H1 (cell line): ENCODE data around the gene PPIL6. TPM values are rescaled to one million over a fixed set of nuclear protein-coding genes. Genes with fewer than 3 reads are reported as not detected.

ENCODE experiments used
- CHD7 ChIP-seq: fragments of 300-600 bp; sonication (generic); IDR thresholded peaks from 2 replicates; pipeline ENCODE4 v1.7.1; 2012; ENCODE audit warnings: low read length, moderate library complexity, mild to moderate bottlenecking, inconsistent platforms; ENCODE audit not compliant: insufficient replicate concordance
- CTCF ChIP-seq, 3 experiments: IDR thresholded peaks; 1 replicate in 2 of 3; 2 replicates in 1 of 3; pipeline versions ENCODE4 v1.5.1 to v1.6.1; 2011; ENCODE audit warnings: low read length in 3 of 3, mild to moderate bottlenecking in 3 of 3, inconsistent platforms in 2 of 3, low read depth in 1 of 3, moderate library complexity in 1 of 3; ENCODE audit not compliant: insufficient read depth in 1 of 3; ENCODE audit errors: control extremely low read depth in 1 of 3
- MAFK ChIP-seq: IDR thresholded peaks from 2 replicates; pipeline ENCODE4 v1.6.1; 2012; ENCODE audit warnings: low read depth, mild to moderate bottlenecking, improper control_type of control experiment, low read length
- POLR2AphosphoS5 ChIP-seq: IDR thresholded peaks from 2 replicates; pipeline ENCODE4 v1.6.1; 2011; ENCODE audit warnings: low read depth, low read length
- RFX5 ChIP-seq: IDR thresholded peaks from 2 replicates; pipeline ENCODE4 v1.6.1; 2011; ENCODE audit warnings: low read depth, low read length, improper control_type of control experiment, borderline replicate concordance
- polyA plus RNA-seq, 7 experiments: library from polyadenylated mRNA; depleted of rRNA in 3 of 7; stranded (reverse) in 5 of 7; unstranded in 2 of 7; fragments of >200 nt in 5 of 7; fragments of 200-250 nt in 2 of 7; gene quantifications; 1 replicate in 5 of 7; 2 replicates in 1 of 7; 4 replicates in 1 of 7; pipeline versions ENCODE4 v1.2.1 to v1.2.3, GENCODE V29; 2011 to 2013; ENCODE audit warnings: missing spikeins in 2 of 7, mixed read lengths in 2 of 7
- total RNA-seq: library from RNA; stranded (reverse); fragmentation: NEBNext Ultra II Directional; extraction: Animal tissue kit (Norgen Biotek cat#: 25700); gene quantifications from 2 replicates; pipeline ENCODE4 v1.2.1, GENCODE V29; 2021

The PPIL6 gene
- total and polyA plus RNA-seq, 2 of the 8 experiments (the other 6 are each of a cell fraction or from before 2014, with no cell fraction given) = 0.42 to 1.3 TPM

- TF ChIP-seq CHD7 (no peak), CTCF (IDR thresholded peaks at IDR 0.05; ENCODE audit: control extremely low read depth in 1 of 3, insufficient read depth in 1 of 3, low read depth in 1 of 3, low read length in 3 of 3) (peak in 2 of 3 experiments; percentile 5 to 19; a peak in 2 of 4 replicates), POLR2AphosphoS5 (peak; percentile 45; the same call in 1 of the 2 replicates), MAFK (no peak), RFX5 (no peak)
Observed at GRCh38 chr6:109447878-109448555, 7.6 kb upstream of the PPIL6 start (continued).
